Fibroblast of peridontal ligament (primary cell): ENCODE measurements around the gene ECT2L.

Experiments used
- DNase-seq: peaks from one replicate; pipeline ENCODE4 v3.0.0-alpha.2; 2010; ENCODE audit errors: extremely low read depth

ECT2L gene

DNA sequence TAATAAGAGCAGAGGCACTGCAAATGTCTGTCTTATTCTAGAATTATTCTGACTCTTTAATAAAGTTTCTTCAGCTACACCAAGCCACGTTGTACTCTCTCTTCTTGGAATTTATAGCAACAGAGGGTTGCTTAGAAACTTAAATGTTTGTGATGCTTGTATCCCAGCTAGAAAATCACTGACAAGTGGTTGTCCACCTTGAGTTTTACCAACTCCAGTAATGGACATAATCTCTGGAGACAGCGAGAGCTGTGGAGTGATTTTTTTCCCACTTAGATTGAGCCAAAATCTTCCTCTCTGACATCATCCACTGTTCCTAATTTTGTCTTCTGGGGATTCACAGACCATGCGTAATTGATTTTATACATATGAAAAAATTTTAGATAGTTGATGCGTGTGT is 8.0 kb downstream of the ECT2L start:
- peak; percentile 64 for DNase-seq

DNA sequence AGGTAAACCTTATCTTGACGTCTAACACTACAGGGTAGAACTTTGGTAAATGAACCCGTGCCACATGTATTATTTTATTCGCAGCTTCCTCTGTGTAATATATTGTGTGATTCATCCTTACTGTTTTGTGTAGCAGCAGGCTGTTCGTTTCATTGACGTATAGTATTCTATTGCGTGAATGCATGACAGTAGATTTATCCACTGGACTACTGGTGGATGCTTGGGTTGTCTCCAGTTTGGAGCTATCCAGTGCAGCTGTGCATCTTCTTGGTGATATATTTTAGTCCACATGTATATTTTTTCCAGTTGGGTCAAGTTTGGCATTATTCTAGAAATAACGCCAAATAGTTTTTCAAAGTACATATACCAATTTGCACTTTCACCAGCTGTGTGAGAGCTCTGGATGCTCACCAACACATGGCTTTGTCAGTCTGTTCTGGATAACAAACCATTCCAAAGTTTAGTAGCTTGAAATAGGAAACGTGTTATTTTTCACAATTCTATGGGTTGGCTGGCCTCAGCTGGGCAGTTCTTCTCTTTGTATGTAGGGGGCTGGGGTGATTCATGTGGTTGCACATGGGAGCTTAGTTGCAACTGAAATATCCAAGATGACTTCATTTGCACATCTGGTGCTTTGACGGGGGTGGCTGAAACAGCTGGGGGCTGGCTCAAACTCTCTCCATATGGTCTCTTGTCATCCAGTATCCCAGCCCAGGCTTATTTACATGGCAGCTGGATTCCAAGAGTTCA is 9.3 kb downstream of the ECT2L start:
- peak; percentile 64 for DNase-seq

DNA sequence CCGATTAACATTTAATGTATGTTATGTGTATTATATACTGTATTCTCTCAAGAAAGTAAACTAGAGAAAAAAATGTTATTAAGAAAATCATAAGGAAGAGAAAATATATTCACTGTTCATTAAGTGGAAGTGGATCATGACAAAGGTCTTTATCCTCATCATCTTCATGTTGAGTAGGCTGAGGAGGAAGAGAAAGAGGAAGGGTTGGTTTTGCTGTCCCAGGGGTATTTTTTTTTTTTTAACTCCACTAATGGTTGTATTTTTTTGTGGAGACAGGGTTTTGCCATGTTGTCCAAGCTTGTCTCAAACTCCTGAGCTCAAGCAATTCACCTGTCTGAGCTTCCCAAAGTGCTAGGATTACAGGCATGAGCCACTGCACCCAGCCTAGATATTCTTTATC is 11.0 kb downstream of the ECT2L start:
- no peak for DNase-seq

DNA sequence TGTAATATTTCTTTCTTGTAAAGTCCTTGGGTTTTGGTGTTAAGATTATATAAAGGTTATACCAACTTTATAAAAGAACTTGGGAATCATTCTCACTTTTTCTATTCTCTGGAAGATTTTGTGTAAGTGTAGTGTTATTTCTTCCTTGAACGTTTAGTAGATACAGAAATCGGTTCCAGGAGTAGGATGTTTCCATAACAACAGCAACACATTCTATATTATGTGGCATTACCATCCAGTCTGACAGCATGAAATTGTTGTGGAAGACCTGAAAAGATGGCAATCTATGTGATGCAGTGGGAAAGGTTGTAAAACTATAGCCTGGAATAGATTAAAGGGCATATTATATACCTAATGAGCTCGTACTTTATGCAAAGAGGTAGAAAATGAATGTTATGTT is 13.8 kb downstream of the ECT2L start:
- no peak for DNase-seq

DNA sequence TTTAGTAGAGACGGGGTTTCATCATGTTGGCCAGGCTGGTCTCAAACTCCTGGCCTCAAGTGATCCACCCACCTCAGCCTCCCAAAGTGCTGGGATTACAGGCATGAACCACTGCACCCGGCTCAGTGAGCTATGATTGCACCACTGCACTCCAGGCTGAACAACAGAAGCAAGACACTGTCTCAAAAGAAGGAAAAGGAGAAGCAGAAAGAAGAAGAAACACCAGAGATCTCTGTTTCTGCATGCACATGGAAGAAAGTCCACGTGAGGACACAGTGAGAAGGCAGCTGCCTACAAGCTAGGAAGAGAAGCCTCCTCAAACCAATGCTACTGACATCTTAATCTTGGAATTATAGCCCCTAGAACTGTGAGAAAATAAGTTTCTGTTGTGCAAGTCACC is 16.0 kb downstream of the ECT2L start:
- DNase-seq, result no peak

- no peak for DNase-seq
These were observed 18.4 kb downstream of the ECT2L start for GRCh38 chr6:138814179-138814834.

DNA sequence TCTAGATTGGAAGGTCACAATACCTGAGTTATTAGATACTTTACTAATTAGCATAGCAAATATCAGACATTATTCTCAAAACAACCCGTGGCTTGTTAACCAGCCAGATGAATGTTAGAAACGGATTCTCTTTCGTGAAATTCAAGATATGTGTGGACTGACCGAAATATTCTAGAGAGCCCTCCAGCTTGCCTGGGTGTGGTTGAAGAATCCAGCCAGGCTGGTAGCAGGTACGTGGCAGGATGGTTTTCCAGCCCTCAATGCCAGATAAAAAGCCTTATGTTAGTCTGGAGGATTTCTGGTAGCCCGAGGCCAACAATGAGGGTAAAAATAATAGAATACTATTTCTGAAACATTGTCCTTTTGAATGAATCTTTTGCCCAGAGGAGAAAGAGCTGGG is 19.3 kb downstream of the ECT2L start:
- no peak for DNase-seq

DNA sequence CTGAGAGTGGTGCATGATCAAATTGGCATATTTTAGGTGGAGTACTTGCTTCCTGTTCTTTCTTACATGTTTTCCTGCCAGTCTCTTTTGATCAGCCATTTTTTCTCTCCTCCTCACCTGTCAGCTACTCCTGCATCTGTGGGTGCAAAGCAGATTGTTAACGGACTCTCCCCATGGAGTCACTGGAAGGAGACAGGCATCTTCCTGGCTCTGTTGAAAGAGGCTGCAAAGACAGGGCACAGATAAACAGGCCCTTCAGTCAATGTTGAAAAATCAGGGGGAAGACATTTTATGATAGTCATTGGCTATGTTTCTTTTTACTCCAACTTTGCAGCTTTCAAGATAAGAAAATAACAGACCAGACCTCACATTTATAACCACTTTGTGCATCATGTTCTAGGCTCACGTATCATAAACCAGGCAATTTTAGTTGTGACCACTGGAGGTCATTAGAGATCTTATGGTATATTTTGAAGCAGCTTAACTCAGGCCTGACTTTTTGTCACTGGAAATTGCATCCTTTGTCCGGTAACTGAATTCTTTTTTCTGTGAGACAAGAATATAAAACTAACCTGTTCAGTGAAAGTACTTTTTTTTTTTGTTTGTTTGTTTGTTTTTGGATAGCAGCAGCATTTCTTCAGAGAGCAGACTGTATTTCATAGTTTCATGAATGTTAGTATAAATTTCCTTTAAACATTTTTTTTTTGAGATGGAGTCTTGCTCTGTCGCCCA is 20.1 kb downstream of the ECT2L start:
- DNase-seq, result peak; percentile 84

GRCh38 chr6:138817799-138818198 is 21.9 kb downstream of the ECT2L start:
- peak; percentile 82 for DNase-seq

DNA sequence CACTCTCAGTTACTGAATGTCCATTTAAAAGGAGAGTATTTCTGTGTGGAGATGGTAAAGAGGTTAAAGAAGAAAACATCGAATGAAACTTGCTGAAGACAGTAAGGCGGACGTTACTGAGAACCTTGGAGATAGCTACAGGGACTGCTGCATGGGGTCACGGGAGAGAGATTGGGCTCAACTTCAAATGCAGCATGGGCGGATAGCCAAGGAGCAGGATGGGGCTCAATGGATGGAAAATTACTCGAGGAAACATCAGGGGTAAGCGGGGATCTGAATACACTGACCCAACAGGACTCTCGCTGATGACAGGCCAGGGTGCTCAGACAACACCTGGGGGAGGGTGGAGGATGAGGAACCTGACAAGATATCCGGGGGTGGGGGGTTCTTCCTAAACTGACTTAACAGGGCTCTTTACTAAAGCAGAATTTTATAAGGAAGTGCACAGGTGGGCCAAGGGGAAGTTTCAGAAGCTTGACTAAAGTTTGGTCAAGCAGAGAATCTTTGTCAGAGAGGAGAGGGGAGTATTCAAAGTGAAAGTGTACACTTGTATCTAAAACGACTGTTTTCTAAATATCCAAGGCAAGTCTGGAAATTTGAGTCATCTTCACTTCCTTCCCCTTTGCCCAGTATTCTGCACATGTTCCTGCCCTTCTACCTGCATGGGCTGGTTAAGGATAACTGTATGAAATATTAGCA is 22.8 kb downstream of the ECT2L start:
- no peak for DNase-seq

GRCh38 chr6:138821519-138821918 is 25.6 kb downstream of the ECT2L start:
- no peak for DNase-seq

DNA sequence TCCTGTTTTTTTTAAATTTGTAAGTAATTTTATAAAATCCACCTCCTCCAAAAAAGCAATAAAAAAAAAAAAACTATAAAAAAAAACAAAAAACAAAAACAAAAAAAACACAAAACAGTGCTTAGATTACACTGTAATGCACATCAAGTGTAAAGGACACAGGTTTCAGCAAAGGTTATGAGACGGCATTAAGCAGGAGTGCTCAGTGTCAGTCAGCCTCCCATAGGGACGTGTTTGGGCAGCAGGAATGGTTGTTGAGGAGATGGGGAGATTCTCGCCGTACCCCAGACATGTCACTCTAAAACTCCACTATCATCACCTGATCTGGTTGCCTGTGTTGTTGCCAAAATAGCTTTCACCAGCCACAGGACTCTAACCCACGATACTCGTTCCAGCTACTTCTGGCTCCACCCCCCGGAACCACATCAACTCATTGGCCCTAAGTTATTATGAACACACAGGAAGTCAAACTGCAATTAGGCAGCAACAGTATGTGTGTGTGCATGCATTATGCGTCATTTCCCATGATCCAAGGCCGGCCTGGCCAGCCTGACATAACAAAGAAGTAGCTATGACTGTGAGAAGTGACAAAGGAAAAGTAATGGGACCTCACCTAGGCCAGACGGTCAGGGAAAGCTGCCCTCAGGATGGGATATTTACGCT is 28.7 kb downstream of the ECT2L start:
- DNase-seq, result no peak

- no peak for DNase-seq
These were observed 34.4 kb downstream of the ECT2L start for GRCh38 chr6:138830248-138830647.

- DNase-seq, result no peak
These were observed 36.3 kb downstream of the ECT2L start for GRCh38 chr6:138832182-138832581.

DNA sequence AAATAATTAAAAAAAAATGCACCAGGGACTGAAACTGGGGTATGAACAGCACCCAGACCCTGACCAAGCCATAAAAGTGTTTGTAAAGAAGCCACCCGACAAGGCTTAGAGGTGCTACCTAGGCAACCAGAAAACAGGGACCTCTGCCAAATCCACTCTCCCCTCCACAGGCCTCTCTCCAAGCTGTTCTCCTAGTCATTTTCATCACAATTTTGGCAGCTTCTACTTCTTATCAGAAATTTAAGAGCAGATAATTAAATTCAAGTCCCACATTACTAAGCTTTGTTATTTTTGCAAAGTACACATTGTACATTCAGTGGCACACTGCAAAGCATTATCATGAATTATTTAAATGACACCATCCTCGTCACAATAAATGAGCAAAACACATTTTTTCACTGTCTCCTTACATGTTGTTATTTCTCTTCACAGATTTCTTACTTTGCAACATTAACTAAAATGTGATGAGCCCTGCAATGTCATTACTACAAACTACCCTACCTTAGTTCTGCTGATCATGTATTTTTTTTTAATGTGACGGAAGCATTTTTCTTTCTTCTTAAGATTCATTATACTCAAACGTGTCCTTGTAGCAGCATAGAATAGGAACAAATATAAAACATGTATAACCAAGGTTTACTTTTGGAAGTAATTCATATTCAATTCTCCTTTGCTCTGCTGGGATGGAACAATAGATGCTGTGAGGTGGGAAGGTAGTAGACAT is 38.1 kb downstream of the ECT2L start:
- DNase-seq, result no peak

GRCh38 chr6:138837246-138837645 is 41.4 kb downstream of the ECT2L start:
- DNase-seq, result no peak

DNA sequence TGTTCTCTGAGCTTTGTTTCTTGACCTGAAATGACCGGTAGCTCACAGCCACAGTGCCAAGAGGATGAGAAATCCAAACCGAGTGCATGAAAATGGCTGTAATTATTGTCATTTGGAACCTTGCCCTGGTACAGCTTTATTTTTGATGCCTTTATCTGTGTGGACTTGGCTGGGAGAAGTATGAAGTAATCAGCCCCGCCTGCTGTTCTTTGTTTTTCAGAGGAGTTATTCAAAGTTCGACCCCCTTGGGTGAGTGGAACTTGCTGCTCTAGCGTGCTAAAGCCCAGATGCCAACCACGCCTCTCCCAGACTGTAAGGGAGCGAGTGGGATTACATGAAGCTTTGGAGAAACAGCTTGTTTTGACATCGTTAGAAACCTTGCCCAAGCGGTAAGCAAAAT is 48.3 kb downstream of the ECT2L start:
- DNase-seq, result peak; percentile 40

DNA sequence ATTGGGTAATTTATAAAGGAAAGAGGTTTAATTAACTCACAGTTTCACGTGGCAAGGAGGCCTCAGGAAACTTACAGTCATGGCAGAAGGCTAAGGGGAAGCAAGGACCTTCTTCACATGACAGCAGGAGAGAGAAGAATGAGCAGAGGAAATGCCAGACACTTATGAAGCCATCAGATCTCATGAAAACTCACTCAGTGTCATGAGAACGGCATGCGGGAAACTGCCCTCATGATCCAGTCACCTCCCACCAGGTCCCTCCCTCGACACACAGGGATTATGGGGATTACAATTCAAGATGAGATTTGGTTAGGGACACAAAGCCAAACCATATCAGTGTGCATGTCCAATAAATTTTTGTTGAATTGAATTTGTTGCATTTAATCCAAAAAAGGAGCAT is 52.0 kb downstream of the ECT2L start:
- no peak for DNase-seq

GRCh38 chr6:138848461-138848860 is 52.6 kb downstream of the ECT2L start:
- no peak for DNase-seq

DNA sequence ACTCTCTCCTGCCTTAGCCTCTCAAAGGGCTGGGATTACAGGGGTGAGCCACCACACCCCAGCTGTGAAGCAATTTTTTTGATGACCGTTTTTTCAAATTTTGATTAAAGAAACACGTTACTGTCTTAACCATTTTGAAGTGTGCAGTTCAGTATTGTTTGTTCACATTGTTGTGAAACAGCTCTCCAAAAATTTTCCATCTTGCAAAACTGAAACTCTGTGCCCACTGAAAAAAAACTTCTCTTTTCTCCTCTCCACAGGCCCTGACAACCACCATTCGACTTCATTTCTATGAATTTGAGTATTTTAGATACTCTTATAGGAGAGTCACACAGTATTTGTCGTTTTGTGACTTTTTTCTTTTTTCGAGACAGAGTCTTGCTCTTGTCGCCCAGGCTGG is 53.9 kb downstream of the ECT2L start:
- DNase-seq, result no peak

DNA sequence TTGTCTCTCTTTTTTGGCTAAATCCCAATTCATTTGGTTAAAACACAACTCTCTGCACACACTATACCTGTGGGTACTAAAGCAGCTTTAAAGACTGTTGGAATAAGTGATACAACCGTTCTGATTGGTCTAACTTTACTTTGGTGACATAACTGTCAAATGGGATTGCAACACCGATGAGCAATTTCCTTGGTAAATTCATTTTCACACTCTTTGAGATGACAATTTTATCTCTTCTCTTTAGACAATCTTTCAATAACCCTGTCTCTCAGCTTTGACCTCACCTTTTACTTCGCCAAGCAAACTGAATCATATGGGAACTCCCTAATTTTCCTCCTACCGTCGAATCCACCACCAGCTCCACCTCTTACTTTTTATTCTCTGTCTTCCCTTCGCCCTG is 60.8 kb downstream of the ECT2L start:
- no peak for DNase-seq
